NCI-H2107 treated with DMSO at 0.1 percent for 48 hours (cell line): ENCODE results near the gene STAT2.
"Not testable (repeated sequence)": the region's sequence is repeated elsewhere in the genome, so short reads cannot be mapped to it uniquely, and the experiment has no call there.

Source experiments
- DNase-seq: peaks from one replicate; lab custom pipeline; 2025; ENCODE audit not compliant: unreplicated experiment; lab: John Stamatoyannopoulos, UW

Gene STAT2

DNA sequence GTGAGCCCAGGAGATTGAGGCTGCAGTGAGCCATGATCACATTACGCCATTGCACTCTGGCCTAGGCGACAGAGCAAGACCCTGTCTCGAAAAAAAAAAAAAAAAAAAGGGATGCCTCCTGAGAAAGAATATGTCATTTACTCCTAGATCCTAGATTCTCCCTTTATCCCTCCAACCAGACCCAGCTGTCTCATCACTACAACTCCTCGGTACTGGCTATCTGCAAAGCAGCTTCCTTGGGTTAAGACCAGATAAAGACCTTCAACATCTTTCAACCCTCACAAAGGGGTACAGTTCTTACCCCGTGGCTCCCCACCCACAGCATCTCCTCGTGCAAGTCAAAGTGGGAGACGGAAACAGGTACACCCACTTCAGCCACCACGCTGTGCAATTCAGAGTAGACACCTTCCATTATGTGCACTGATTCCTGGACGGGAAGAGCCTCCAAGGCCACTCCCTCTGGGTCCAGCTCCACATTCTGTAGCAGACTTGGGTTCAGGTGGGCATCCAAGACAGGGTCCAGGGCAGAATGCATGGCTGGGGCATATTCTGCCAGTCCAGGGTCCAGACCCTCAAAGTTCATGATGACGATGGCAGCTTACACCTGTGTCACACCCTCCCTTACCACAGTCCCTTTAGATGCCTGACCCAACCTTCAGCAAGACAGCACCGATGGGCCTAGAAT, 27.3 kb downstream of the STAT2 start:
- no peak for DNase-seq

DNA sequence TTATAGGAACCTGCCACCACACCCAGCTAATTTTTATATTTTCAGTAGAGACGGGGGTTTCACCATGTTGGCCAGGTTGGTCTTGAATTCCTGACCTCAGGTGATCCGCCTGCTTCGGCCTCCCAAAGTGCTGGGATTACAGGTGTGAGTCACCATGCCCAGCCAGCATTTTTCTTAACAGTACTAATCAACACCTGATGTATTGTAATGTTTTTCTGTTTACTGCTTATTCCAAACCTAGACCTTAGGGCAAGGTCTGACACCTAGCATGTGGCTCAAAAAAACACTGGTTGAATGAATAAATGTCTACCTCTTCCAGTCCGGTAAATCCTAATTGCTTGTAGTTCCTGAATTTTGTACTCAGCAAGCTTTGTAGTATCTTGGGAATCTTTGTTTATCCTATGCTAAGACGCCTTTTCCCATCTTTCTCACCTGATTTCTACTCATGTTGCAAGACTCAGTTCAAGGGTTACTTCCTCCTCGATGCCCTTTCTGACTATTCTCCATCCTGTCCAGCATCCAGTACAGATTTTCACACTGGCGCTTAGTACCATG, 28.9 kb downstream of the STAT2 start:
- no peak for DNase-seq

DNA sequence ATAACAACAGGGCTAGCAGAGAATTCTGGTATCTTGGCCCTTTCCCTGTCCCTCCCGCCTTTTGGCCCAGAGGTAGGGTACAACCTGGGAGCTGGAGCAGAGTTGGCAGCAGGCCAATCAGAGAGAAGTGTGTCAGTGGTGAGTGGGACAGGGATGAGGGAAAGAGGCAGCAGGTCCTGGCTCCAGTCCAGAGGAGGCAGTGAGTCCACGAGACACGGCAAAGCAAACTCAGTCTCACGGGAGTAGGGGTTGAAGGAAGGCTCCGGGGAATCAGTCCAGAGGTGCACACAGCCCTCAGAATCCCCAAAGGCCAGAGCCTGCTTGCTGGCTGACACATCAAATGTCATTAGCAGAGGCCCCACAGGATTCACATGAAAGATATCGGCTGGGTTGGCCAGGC, 33.4 kb downstream of the STAT2 start:
- no peak for DNase-seq

DNA sequence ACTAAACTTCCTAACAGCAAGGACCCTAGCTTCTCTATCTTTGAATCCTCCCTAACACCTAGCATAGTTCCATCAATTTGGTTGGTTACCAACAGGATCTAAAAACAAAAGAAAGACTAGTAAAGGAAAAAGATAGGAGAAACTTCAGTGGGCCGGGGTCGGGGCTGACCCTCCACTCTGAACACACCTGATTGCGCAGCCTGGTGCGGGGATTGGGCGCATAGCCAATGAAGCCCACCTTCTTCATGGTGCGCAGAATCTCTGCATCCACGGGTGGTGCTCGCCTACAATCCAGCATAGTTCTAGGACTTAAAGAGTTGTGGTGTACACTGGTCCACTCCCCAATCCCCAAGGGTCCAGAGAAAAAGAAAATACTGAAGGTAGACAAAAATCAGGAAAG, 33.8 kb downstream of the STAT2 start:
- no peak for DNase-seq

DNA sequence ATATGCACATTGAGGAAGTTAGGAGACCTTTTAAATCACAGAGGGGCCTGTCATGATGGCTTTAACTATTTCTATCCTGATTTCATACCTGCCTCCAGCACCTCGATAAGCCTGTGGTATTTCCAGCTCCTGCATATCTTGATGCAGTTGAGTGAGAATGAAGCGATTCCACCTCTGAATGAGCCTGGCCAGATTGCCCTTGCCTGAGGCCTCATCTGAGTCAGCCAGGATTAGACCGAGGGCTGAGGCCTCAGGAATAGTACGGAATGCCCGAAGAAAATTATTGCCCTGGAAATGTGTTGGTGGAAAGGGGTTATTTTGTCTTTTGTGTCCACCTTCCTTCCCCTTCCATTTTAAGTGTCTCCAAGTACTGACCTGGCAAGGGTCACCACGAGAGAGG, 35.7 kb downstream of the STAT2 start:
- no peak for DNase-seq

DNA sequence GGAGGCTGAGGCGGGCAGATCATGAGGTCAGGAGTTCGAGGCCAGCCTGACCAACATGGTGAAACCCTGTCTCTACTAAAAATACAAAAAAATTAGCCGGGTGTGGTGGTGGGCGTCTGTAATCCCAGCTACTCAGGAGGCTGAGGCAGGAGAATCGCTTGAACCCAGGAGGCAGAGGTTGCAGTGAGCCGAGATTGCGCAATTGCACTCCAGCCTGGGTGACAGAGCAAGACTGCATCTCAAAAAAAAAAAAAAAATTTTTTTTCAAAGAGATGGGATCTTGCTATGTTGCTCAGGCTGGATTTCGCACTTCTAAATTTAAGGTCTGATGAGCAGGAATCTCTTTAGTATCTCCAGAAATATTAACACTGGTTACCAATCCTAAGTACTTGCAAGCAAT, 38.3 kb downstream of the STAT2 start:
- DNase-seq: not testable (repeated sequence)

DNA sequence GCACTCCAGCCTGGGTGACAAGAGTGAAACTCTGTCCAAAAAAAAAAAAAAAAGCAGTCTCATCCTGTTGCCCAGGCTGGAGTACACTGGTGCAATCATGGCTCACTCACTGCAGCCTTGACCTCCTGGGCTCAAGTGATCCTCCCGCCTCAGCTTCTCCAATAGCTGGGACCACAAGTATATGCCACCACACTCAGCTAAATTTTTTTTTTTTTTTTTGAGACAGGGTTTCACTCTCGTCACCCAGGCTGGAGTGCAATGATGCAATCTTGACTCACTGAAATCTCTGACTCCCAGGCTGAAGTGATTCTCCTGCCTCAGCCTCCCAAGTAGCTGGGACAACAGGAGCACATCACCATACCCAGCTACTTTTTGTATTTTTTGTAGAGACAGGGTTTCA, 38.9 kb downstream of the STAT2 start:
- no peak for DNase-seq

DNA sequence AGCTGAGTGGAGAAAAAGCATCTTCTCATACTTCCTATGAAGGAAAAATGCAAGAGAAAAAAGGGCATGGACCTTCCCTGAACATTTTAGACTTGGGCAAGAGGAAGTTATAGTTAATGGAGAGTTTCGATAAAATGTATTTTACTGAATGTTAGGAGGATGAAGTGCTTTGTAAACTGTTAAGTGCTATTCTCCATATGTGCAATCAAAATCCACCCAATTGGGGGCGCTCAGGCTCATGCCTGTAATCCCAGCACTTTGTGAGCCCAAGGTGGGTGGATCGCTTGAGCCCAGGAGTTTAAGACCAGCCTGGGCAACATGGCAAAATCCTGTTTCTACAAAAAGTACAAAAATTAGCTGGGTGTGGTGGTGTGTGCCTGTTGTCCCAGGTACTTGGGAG, 42.2 kb downstream of the STAT2 start:
- no peak for DNase-seq

DNA sequence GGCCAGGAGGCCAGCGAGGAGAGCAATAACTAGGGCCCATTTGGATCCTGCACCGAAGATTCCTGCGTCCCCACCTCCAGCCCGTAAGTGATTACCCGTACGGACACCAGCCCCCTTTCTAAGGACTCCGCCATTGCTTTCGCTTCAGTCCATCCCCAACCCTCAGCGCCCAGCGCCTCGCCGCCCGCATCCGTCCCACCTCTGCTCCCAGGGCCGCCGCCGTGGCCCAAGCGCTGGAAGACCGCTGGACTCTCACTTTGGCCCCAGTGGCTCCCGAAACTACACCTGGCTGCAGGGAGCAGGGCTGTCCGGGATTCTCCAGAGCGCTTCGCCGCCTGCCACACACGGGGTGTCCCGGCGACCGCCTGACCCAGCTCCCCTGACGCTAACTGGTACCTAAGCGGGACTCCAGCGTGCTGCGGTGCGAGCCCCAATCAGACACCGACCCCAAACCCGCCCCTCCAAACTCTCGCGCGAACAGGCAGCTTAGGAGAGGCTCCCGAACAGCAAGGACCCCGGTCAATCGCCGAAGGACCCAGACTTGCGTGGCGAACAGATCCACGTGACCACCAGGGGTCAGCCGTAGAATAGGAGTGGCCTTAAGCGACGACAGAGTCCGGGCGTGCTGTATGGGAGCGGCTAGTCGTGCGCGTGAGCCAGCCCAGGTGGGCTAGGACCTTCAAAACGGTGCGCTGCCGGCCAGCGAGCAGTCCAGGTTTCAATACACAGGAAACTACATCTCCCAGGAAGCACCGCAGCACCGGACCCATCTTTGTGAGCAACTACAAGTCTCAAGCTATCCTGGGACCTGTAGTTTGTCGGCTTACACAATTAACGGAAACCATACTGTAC, 44.1 kb downstream of the STAT2 start, which contains the start of gene CNPY2:
CNPY2 (minus strand) TSS at position 367 of the 852 bp plus-strand sequence. CDS start 771 bp downstream, outside the sequence.
- peak; percentile 98 for DNase-seq

DNA sequence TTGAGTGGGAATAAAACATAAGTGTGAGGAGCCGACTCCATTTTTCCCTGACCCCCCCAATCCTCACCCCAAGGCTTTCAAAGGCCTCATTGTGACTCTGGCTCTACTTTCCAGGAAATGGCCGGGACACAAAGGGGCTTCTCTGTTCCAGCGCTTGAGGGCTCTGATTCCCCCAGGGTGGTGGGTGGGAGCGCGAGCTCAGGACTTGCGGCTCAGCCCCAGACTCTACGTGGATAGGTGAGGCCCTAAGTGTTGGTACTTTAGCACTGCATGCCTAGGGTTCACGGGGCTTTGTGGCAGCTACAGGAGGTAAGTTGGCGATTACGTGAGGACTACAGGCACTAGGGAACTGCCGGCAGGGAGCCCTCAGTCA, 44.7 kb downstream of the STAT2 start:
- DNase-seq: no peak

DNA sequence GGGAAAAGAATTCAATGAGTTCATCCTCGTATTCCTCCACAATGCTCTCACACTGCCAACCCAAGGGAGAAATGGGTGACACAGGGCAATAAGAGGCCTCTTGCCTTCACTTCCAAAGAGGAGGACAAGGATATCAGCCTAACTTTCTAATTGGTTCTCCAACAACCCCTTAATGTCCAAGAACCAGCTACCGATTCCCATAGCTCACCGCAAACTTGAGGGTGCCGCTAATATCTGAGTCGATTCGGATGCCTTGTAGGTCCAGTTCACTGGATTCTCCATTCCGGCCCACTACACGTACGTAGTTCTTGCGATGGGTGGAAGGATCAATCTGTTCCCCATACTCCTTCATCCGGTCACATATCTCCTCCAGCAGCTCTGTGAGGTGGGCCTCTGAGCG, 48.9 kb downstream of the STAT2 start:
- no peak for DNase-seq

DNA sequence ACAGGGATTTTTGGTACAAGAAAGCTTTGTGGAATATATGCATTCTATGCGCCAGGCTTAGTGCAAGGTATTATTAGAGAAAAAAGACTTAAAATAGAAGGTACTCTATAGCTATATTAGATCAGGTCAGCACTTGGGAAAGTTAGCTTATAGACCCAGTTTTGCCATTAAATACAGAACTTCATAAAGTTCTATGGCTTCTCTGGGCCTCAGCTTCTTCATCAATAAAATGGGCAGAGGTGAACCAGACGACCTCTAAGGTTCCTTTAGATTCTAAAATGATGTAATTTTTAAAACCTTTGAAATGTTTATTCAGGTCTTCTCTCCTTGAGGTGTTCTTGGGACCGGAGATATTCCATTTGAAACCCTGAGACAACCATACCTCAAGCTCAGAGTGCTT, 51.2 kb downstream of the STAT2 start:
- no peak for DNase-seq

DNA sequence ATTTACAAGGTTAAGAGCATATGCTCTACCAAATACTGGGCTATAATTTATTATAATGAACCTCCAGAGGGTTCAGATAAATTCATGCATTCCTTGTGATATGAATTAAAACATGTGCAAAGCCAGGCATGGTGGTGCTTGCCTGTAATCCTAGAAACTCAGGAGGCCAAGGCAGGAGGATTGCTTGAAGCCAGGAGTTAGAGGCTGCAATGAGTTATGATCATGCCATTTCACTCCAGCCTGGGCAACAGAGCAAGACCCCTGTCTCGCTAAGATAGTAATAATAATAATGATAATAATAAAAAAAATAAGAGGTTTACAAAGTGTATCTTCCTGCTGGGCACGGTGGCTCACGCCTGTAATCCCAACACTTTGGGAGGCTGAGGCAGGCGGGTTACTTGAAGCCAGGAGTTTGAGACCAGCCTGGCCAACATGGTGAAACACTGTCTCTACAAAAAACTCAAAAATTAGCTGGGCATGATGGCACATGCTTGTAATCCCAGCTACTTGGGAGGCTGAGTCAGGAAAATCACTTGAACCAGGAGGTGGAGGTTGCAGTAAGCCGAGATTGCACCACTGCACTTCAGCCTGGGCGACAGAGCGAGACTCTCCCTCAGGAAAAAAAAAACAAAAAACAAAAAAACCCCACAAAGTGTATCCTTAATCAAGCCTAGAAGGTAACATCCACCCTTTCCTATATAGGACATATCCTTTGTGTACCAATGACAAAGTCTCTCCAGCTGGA, 52.5 kb downstream of the STAT2 start:
- no peak for DNase-seq

DNA sequence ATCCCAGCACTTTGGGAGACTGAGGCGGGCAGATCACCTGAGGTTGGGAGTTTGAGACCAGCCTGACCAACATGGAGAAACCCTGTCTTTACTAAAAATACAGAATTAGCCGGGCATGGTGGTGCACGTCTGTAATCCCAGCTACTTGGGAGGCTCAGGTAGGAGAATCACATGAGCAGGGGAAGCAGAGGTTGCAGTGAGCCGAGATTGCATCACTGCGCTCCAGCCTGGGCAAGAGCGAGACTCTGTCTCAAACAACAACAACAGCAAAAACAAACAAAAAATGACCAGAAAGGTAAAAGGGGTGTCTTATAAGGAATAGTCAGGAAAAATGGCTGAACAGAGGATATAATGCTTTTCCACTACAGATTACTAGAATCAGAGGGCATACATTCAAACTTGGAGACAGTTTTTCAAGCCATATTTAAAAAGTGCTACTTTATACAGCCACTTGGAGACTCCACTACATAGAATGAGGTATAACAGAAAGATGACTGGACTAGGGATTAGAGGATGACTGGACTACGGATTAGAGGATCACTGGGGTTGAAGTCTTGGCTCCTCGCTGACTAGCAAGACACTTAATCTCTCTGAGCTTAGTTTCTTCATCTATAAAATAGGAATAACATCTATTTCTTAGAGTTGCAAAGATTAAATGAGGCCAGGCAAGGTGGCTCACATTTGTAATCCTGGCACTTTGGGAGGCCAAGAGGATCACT, 54.9 kb downstream of the STAT2 start:
- no peak for DNase-seq

DNA sequence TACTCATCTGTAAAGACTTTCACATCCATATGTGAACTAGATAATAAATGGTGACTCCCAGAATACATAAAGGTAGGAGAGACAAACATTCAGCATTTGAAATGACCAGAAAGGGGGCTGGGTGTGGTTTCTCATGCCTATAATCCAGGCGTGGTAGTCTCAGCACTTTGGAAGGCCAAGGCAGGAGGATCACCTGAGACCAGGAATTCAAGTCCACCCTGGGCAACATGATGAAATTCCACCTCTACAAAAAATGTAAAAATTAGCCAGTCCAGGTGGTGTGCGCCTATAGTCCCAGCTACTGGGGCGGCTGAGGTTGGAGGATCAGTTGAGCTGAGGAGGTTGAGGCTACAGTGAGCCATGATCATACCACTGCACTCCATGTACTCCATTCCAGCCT, 55.6 kb downstream of the STAT2 start:
- DNase-seq: no peak

DNA sequence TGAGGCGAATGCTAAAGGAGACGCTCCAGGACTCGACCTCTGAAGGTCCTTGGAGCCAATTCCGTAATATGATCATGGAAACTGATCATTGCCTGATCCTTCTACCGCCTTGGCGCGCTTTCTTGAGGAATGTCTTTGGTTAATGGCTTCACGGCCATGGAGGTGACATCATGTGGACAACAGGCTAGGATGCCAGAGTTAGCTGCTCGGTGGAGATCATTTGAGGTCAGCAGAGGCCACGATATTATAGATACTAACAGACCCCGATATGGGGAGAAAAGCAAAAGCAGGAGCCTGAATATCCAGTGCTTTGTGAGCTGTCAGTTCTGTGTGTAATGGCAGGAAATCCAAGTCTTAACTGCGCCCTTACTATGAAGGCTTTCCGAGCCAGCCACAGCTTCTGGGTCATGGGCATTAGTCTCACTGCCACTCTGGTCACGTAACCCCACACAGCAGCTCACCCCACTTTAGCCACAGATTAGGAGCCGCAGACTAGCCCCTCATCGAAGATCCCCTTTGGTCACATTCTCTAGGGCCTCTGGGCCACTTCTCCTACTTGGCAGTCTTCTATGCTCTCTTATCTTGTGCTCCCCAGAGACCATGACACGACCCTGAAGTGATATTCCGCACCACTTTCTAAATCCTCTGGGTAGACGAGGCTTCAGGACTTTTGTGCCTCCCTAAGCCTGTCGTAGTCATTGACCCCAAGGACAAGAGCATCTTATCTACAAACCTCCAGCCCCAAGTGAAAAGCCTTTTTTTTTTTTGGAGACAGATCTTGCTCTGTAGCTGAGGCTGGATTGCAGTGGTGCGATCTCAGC, 59.1 kb downstream of the STAT2 start:
- no peak for DNase-seq

DNA sequence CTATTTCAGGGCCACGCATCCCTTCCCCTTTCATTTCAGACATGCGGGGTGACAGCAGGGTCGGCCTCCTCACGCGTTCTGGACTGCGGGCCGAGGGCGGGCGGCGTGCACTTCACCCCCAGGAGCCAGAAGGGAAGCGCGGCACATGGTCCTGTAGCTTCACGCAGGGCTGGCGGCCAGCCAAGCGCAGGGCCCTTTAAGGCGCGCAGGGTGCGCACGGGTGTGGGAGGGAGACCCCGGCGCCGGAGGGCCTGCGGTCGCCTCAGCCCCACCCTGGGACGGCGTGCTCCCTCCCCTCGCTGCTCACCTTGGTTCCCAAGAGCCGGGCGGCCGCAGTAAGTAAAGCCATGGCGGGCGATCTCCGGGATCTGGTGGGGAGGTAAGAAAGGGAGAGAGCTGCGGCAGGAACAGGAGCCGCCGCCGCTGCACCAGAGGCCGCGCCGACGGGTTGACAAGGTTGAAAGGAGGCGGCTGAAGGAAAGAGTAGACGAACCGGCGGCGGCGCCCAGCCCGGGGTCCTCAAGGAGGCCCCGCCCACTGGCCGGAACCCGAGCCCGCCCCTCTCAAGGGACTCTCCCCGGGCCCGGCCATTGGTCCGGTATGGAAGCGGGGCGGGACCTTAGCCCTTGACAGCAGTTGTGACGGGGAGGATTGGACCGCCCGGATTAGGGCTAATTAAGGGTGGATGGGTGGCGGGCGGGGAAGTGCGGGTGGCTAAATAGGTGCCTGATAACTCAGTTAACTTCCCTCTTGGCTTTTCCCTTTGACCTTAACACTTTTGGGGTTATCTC, 59.9 kb downstream of the STAT2 start, which contains the start of gene CS:
CS (minus strand) TSS at position 478 of the 791 bp plus-strand sequence; CDS start at position 349, 129 bp downstream.
- DNase-seq: peak; percentile 89

DNA sequence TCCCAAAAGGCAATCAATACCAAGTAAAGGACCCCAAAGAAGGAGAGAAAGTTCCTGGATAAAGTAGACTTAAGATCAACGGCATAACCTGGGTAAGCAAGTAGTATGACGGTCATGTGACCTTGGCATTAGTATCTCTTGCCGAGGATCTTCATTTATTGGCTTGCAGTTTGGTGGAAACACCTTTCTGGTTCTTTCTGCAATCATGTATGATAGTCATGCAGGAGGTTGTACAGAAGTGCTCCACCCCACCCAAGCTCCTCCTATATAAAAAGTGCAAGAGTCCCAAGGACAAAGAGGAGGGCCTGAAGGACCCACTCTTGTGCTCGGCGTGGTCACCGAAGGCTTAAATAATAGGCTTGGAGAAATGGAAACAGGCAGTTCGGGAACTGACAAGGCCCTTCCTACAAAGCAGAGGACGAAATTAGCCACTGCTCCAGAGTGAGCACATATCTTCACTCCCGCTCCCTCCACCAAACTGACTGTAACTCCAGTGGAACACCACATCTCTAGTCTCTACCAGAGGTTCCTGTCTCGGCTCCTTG, 60.5 kb downstream of the STAT2 start:
- no peak for DNase-seq

DNA sequence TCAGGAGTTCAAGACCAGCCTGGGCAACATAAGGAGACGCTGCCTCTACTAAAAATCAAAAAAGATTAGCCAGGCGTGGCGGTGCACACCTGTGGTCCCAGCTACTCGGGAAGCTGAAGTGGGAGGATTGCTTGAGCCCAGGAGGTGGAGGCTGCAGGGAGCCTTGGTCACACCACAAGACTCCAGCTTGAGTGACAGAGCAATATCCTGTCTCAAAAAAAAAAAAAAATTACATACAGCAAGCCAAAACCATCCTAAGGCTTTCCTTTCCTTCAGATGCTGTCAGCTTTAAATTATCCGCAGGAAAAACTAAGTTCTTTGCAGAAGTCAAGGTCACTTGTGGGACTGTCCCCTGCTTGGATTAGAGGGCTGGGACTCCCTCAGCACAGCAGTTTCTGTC, 61.1 kb downstream of the STAT2 start:
- no peak for DNase-seq
